HepG2 (cell line): ENCODE measurements around the gene HECTD1. TPM values are rescaled to one million over a fixed set of nuclear protein-coding genes. Genes with fewer than 3 reads are reported as not detected.

Experiments used
- ARHGAP35 ChIP-seq: sonication (generic); formaldehyde crosslinking; IDR thresholded peaks from 2 replicates; pipeline ENCODE4 v1.9.0; 2022; ENCODE audit warnings: mild to moderate bottlenecking, inconsistent platforms, moderate library complexity, missing genetic modification reagents, borderline replicate concordance
- BATF2 ChIP-seq: sonication (generic); formaldehyde crosslinking; IDR thresholded peaks from 2 replicates; pipeline ENCODE4 v1.8.0; 2022; ENCODE audit warnings: mild to moderate bottlenecking, missing genetic modification reagents, moderate library complexity
- CBX5 ChIP-seq: sonication (generic); formaldehyde crosslinking; IDR thresholded peaks from 2 replicates; pipeline ENCODE4 v1.4.0; 2020; ENCODE audit warnings: missing genetic modification reagents, borderline replicate concordance
- CCAR2 ChIP-seq: fragments of 200-400 bp; formaldehyde crosslinking; optimal IDR thresholded peaks from 2 replicates; pipeline ENCODE3; 2018; ENCODE audit warnings: low read depth, mild to moderate bottlenecking, low read length, moderate library complexity
- DNMT1 ChIP-seq: sonication (generic); formaldehyde crosslinking; IDR thresholded peaks from 2 replicates; pipeline ENCODE4 v1.5.1; 2020; ENCODE audit warnings: mild to moderate bottlenecking, missing genetic modification reagents
- EZH2 ChIP-seq: conservative IDR thresholded peaks from 2 replicates; pipeline ENCODE4 v1.6.1; 2012; ENCODE audit warnings: mild to moderate bottlenecking, low read depth, low read length, moderate library complexity
- FOXK1 ChIP-seq: sonication (generic); formaldehyde crosslinking; IDR thresholded peaks from 2 replicates; pipeline ENCODE4 v1.4.0; 2020; ENCODE audit warnings: low read depth, missing genetic modification reagents, borderline replicate concordance
- FOXO1 ChIP-seq: sonication (generic); formaldehyde crosslinking; IDR thresholded peaks from 2 replicates; pipeline ENCODE4 v1.4.0; 2020; ENCODE audit warnings: missing genetic modification reagents
- MIXL1 ChIP-seq: IDR thresholded peaks from 2 replicates; pipeline ENCODE4 v1.6.1; 2016
- MYC ChIP-seq: sonication (generic); formaldehyde crosslinking; IDR thresholded peaks from 2 replicates; pipeline ENCODE4 v1.9.0; 2021; ENCODE audit warnings: missing genetic modification reagents, borderline replicate concordance
- PAF1 ChIP-seq: IDR thresholded peaks from 2 replicates; pipeline ENCODE4 v1.6.1; 2016; ENCODE audit warnings: missing genetic modification reagents, missing compliant biosample characterization
- PBX2 ChIP-seq: IDR thresholded peaks from 2 replicates; pipeline ENCODE4 v1.6.1; 2016; ENCODE audit warnings: control low read depth
- SMARCE1 ChIP-seq: fragments of 450-650 bp; IDR thresholded peaks from 2 replicates; pipeline ENCODE4 v1.6.1; 2017; ENCODE audit warnings: borderline replicate concordance
- TBP ChIP-seq: sonication (generic); formaldehyde crosslinking; IDR thresholded peaks from 2 replicates; pipeline ENCODE4 v1.5.0; 2020; ENCODE audit warnings: missing genetic modification reagents
- U2AF1 ChIP-seq: fragments of 200-400 bp; formaldehyde crosslinking; optimal IDR thresholded peaks from 2 replicates; pipeline ENCODE3; 2017; ENCODE audit warnings: mild to moderate bottlenecking, low read depth, low read length
- ZBTB1 ChIP-seq: sonication (generic); formaldehyde crosslinking; IDR thresholded peaks from 2 replicates; pipeline ENCODE4 v1.4.0; 2020; ENCODE audit warnings: missing genetic modification reagents, borderline replicate concordance
- ZBTB21 ChIP-seq: sonication (generic); formaldehyde crosslinking; IDR thresholded peaks from 2 replicates; pipeline ENCODE4 v1.4.0; 2020; ENCODE audit warnings: missing genetic modification reagents
- ZFP82 ChIP-seq: sonication (generic); formaldehyde crosslinking; IDR thresholded peaks from 2 replicates; pipeline ENCODE4 v1.5.1; 2020; ENCODE audit warnings: mild to moderate bottlenecking, missing genetic modification reagents, borderline replicate concordance
- ZGPAT ChIP-seq: IDR thresholded peaks from 2 replicates; pipeline ENCODE4 v1.6.1; 2016; ENCODE audit warnings: mild to moderate bottlenecking
- ZNF576 ChIP-seq: sonication (generic); formaldehyde crosslinking; IDR thresholded peaks from 2 replicates; pipeline ENCODE4 v1.4.0; 2020; ENCODE audit warnings: mild to moderate bottlenecking, missing genetic modification reagents
- ZNF781 ChIP-seq: sonication (generic); formaldehyde crosslinking; IDR thresholded peaks from 2 replicates; pipeline ENCODE4 v1.5.1; 2020; ENCODE audit warnings: borderline replicate concordance, mild to moderate bottlenecking, missing genetic modification reagents; ENCODE audit errors: not compliant biosample characterization
- ZSCAN31 ChIP-seq: sonication (generic); formaldehyde crosslinking; IDR thresholded peaks from 2 replicates; pipeline ENCODE4 v1.5.0; 2020; ENCODE audit warnings: low read depth, mild to moderate bottlenecking, missing genetic modification reagents
- polyA plus RNA-seq, 8 experiments: library from polyadenylated mRNA; depleted of rRNA in 3 of 8; stranded (reverse) in 7 of 8; unstranded in 1 of 8; fragments of >200 nt; fragmentation: Illumina TruSeq in 4 of 8; extraction: Trizol in 4 of 8; gene quantifications; 2 replicates each; pipeline versions ENCODE4 v1.2.1 to v1.2.3, GENCODE V29; 2011 to 2016; ENCODE audit warnings: low read depth in 4 of 8, missing spikeins in 1 of 8, mixed read lengths in 1 of 8; ENCODE audit not compliant: insufficient read depth in 1 of 8
- total RNA-seq, 5 experiments: library from RNA; depleted of rRNA; stranded (reverse); fragments of >200 nt; fragmentation: Illumina TruSeq; extraction: Trizol; gene quantifications; 2 replicates each; pipeline ENCODE4 v1.2.3, GENCODE V29; 2016; ENCODE audit warnings: low read depth in 1 of 5
- TF ChIP-seq, protein P1 (sequence below): sonication (generic); formaldehyde crosslinking; IDR thresholded peaks from 2 replicates; pipeline ENCODE4 v1.8.0; 2022; ENCODE audit warnings: missing genetic modification reagents, mild to moderate bottlenecking, inconsistent platforms, borderline replicate concordance
- TF ChIP-seq, protein P2 (sequence below): IDR thresholded peaks from 2 replicates; pipeline ENCODE4 v1.6.1; 2016; ENCODE audit warnings: low read depth, borderline replicate concordance

The HECTD1 gene
- total and polyA plus RNA-seq, 2 of the 13 experiments (the other 11 are each of a cell fraction or from before 2014, with no cell fraction given): 312 to 560 TPM

- TF ChIP-seq TBP (CRISPR knock-in tag) (peak; percentile 83; the same call in 1 of the 2 replicates), U2AF1 (peak; percentile 96), ZFP82 (CRISPR knock-in tag) (peak; percentile 53; the same call in 1 of the 2 replicates), ZNF781 (CRISPR knock-in tag) (peak; percentile 99), EZH2 (no peak), ZBTB21 (CRISPR knock-in tag) (peak; percentile 90), BATF2 (CRISPR knock-in tag) (peak; percentile 97), FOXK1 (CRISPR knock-in tag) (peak; percentile 100), DNMT1 (CRISPR knock-in tag) (peak; percentile 83; the same call in 1 of the 2 replicates), PAF1 (peak; percentile 74; the same call in 1 of the 2 replicates), PBX2 (CRISPR knock-in tag) (peak; percentile 90), CCAR2 (peak; percentile 99), ZNF576 (CRISPR knock-in tag) (no peak; the same call in 1 of the 2 replicates), MYC (CRISPR knock-in tag) (peak; percentile 90; the same call in 1 of the 2 replicates), FOXO1 (CRISPR knock-in tag) (peak; percentile 100), ZGPAT (CRISPR knock-in tag) (peak; percentile 100), ZBTB1 (peak; percentile 89; the same call in 1 of the 2 replicates), ARHGAP35 (CRISPR knock-in tag) (peak; percentile 99), CBX5 (CRISPR knock-in tag) (peak; percentile 100), MIXL1 (CRISPR knock-in tag) (peak; percentile 100), SMARCE1 (no peak), ZSCAN31 (peak; percentile 100)
- TF ChIP-seq, protein P1, sequence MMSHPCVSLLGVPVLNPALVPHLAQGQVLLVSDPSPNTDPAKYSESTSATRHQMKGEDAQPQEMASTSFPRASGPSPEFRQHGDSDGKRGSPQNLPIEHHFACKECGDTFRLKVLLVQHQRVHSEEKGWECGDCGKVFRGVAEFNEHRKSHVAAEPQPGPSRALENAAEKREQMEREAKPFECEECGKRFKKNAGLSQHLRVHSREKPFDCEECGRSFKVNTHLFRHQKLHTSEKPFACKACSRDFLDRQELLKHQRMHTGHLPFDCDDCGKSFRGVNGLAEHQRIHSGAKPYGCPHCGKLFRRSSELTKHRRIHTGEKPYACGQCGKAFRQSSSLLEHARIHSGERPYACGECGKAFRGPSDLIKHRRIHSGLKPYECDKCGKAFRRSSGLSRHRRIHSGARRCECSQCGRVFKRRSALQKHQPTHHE (CRISPR knock-in tag): peak; percentile 99
- TF ChIP-seq, protein P2, sequence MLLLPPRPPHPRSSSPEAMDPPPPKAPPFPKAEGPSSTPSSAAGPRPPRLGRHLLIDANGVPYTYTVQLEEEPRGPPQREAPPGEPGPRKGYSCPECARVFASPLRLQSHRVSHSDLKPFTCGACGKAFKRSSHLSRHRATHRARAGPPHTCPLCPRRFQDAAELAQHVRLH (CRISPR knock-in tag): peak; percentile 100
These were observed 22.3 kb upstream of the HECTD1 start (continued) for GRCh38 chr14:31229638-31230572.
